A549 (cell line): ENCODE measurements around the gene TMEFF2. TPM values are rescaled to one million over a fixed set of nuclear protein-coding genes. Genes with fewer than 3 reads are reported as not detected.
"Not testable (repeated sequence)": the region's sequence is repeated elsewhere in the genome, so short reads cannot be mapped to it uniquely, and the experiment has no call there.

Experiments used
- ATAC-seq, 2 experiments: fragments of 200-7000 bp in 1 of 2; fragments of >200 bp in 1 of 2; cut with Nextera tagmentation in 1 of 2; cut with Tn5 transposase in 1 of 2; 3 replicates each; pipeline versions ENCODE4 v1.8.0 to v1.9.1; 2018 to 2020; ENCODE audit warnings: mild to moderate bottlenecking in 1 of 2, moderate library complexity in 1 of 2
- CTCF ChIA-PET: fragments of 300-600 bp; sonication (Branson Sonifier 250); formaldehyde crosslinking; extraction: SDS; loops from one replicate; lab custom pipeline; 2021; ENCODE audit warnings: antibody characterized with exemption, inconsistent platforms; lab: Yijun Ruan, JAX
- POLR2A ChIA-PET: fragments of 350-600 bp; formaldehyde crosslinking; extraction: SDS; loops from one replicate; lab custom pipeline; 2021; ENCODE audit warnings: antibody characterized with exemption, inconsistent platforms; lab: Yijun Ruan, JAX
- DNase-seq, 2 experiments: peaks; one replicate each; pipeline versions ENCODE4 v3.0.0 to v3.0.0-alpha.2; 2011 to 2016; ENCODE audit warnings: low read depth in 1 of 2, low spot score in 1 of 2
- FAIRE-seq: peaks from 2 replicates; lab custom pipeline; 2011; peaks lifted over from hg19 to GRCh38; lab: Jason Lieb, UNC
- H3K27ac ChIP-seq, 2 experiments: fragments of >200 bp; sonication (Bioruptor Twin); formaldehyde crosslinking; 3 replicates each; pipeline ENCODE4 v1.5.1; 2016 to 2017
- H3K4me1 ChIP-seq: fragments of >200 bp; sonication (Bioruptor Twin); formaldehyde crosslinking; 3 replicates; pipeline ENCODE4 v1.6.1; 2016
- H3K4me2 ChIP-seq: fragments of >200 bp; sonication (Bioruptor Twin); formaldehyde crosslinking; 3 replicates; pipeline ENCODE4 v1.6.1; 2016
- H3K4me3 ChIP-seq: fragments of >200 bp; sonication (Bioruptor Twin); formaldehyde crosslinking; 3 replicates; pipeline ENCODE4 v1.5.1; 2016
- H3K9me3 ChIP-seq: fragments of >200 bp; sonication (Bioruptor Twin); formaldehyde crosslinking; 3 replicates; pipeline ENCODE4 v1.6.1; 2016
- ATOH8 ChIP-seq: fragments of 250-450 bp; sonication (Bioruptor Pico); IDR thresholded peaks from 2 replicates; pipeline ENCODE4 v1.5.0; 2020; ENCODE audit warnings: low read depth, mild to moderate bottlenecking, moderate library complexity
- ELK1 ChIP-seq: fragments of 150-350 bp; IDR thresholded peaks from 2 replicates; pipeline ENCODE4 v1.6.1; 2014; ENCODE audit warnings: low read depth, mild to moderate bottlenecking, low read length
- FOSL2 ChIP-seq, 2 experiments: fragments of 450-650 bp in 1 of 2; fragments of >200 bp in 1 of 2; sonication (Bioruptor Twin) in 1 of 2; formaldehyde crosslinking; IDR thresholded peaks; 2 replicates each; pipeline versions ENCODE4 v1.5.0 to v1.6.1; 2016 to 2020; ENCODE audit warnings: mild to moderate bottlenecking in 1 of 2, moderate library complexity in 1 of 2
- GATA3 ChIP-seq: IDR thresholded peaks from 2 replicates; pipeline ENCODE4 v1.6.1; 2012; ENCODE audit warnings: borderline replicate concordance
- HEYL ChIP-seq: fragments of 250-450 bp; sonication (Bioruptor Pico); IDR thresholded peaks from 2 replicates; pipeline ENCODE4 v1.8.0; 2021; ENCODE audit warnings: mild to moderate bottlenecking, moderate library complexity
- HOXB5 ChIP-seq: fragments of 250-450 bp; sonication (Bioruptor Pico); IDR thresholded peaks from 2 replicates; pipeline ENCODE4 v1.5.0; 2020; ENCODE audit warnings: mild to moderate bottlenecking, moderate library complexity
- KDM1A ChIP-seq: fragments of 200-600 bp; sonication (generic); IDR thresholded peaks from 2 replicates; pipeline ENCODE4 v1.6.1; 2016; ENCODE audit warnings: low read depth, mild to moderate bottlenecking
- MAX ChIP-seq: IDR thresholded peaks from 2 replicates; pipeline ENCODE4 v1.6.1; 2012
- MYC ChIP-seq: IDR thresholded peaks from 2 replicates; pipeline ENCODE4 v1.6.1; 2012; ENCODE audit warnings: mild to moderate bottlenecking, inconsistent platforms, low read length, improper control_type of control experiment, borderline replicate concordance
- NFE2L2 ChIP-seq: fragments of 150-350 bp; conservative IDR thresholded peaks from 2 replicates; pipeline ENCODE4 v1.6.1; 2014; ENCODE audit warnings: low read length
- POLR2A ChIP-seq: IDR thresholded peaks from 2 replicates; pipeline ENCODE4 v1.6.1; 2012; ENCODE audit warnings: mild to moderate bottlenecking, low read length
- RARB ChIP-seq: fragments of 250-450 bp; sonication (Bioruptor Pico); IDR thresholded peaks from 2 replicates; pipeline ENCODE4 v1.8.0; 2021; ENCODE audit warnings: mild to moderate bottlenecking, moderate library complexity
- REST ChIP-seq: fragments of 200-600 bp; sonication (generic); IDR thresholded peaks from 2 replicates; pipeline ENCODE4 v1.6.1; 2016; ENCODE audit warnings: antibody characterized with exemption, mild to moderate bottlenecking, moderate library complexity
- RFX5 ChIP-seq: fragments of 450-650 bp; IDR thresholded peaks from 2 replicates; pipeline ENCODE4 v1.7.1; 2014; ENCODE audit warnings: antibody characterized with exemption, mild to moderate bottlenecking, moderate library complexity
- RNF2 ChIP-seq: fragments of 200-600 bp; sonication (generic); IDR thresholded peaks from 2 replicates; pipeline ENCODE4 v1.6.1; 2016; ENCODE audit warnings: low read depth, mild to moderate bottlenecking, antibody characterized with exemption, moderate library complexity, borderline replicate concordance
- SREBF2 ChIP-seq: fragments of 450-650 bp; IDR thresholded peaks from 2 replicates; pipeline ENCODE4 v1.6.1; 2014; ENCODE audit warnings: mild to moderate bottlenecking, moderate library complexity
- ZC3H11A ChIP-seq: fragments of 450-650 bp; IDR thresholded peaks from 2 replicates; pipeline ENCODE4 v1.6.1; 2014; ENCODE audit warnings: antibody characterized with exemption, mild to moderate bottlenecking
- WGBS: methylation state at CpG from one replicate; pipeline ENCODE4 v1.1.6; 2017; ENCODE audit errors: missing lambda C conversion rate; 5-methylcytosine and 5-hydroxymethylcytosine counted together
- polyA plus RNA-seq, 4 experiments: library from polyadenylated mRNA; depleted of rRNA in 3 of 4; stranded (reverse); fragments of >200 nt; fragmentation: RNase III in 1 of 4; extraction: RNeasy Plus Mini Kit Qiagen cat#74134 plus additional on column Dnase treatment in 1 of 4; gene quantifications; 2 replicates in 3 of 4; 3 replicates in 1 of 4; pipeline ENCODE4 v1.2.3, GENCODE V29; 2011 to 2017

The TMEFF2 gene
- polyA plus RNA-seq, 2 of the 4 experiments (the other 2 are of a cell fraction), result 0.30 to 0.46 TPM

DNA sequence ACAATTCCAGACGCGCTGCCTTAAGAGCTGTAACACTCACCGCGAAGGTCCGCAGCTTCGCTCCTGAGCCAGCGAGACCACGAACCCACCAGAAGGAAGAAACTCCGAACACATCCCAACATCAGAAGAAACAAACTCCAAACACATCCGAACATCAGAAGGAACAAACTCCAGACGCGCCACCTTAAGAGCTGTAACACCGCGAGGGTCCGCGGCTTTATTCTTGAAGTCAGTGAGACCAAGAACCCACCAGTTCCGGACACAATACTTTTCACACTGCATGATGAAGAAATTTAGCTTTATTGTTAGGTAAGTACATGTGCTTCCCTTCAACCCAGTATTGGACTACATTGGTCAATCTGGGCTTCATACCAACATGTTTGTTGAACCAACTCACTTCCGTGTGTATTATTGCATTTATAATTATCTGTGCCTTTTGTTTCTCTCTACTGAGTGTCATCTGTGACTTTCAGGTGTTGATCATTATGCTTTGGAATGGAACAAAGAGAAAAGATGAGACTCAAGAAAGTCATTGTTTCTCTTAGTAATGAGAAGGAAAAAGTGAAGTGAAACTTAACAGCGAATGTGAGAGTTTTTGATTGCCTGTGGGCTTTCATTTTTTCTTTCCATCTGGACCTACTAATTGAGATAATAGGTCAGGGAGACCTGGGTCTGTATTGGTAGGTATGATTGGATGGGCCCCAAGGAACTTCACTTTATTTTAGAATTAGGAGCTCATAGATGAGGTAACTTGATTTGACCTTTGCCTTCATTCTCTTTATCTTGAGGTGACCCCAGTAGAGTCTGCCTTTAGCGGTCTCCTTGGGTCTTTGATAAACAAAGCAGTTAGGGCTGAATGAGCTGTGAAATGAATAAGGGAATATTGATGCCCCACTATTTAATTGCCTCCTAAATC, 271.7 kb downstream of the TMEFF2 start:
- Histone ChIP-seq H3K4me1 (peaks cover 19% of the 10 kb centered on the region), H3K27ac (no peak overlapping the region), H3K9me3 (no peaks in the 10 kb centered on the region)
- ATAC-seq (no peak), FAIRE-seq (no peak)
- ChIA-PET CTCF (interaction anchor here (1.0 to 1.4 kb wide), 3 partner anchors 10 to 239 kb away, joined by 3 read pairs; no protein-coding TSS in a partner anchor), POLR2A (no interaction called here)
- WGBS, result 96% methylated on average over 20 of the region's 20 CpGs
- TF ChIP-seq ZC3H11A (no peak), RARB (CRISPR knock-in tag) (no peak), ELK1 (no peak), KDM1A (no peak), SREBF2 (no peak), RFX5 (no peak), MAX (no peak), POLR2A (no peak), FOSL2 (IDR thresholded peaks at IDR 0.05) (no peak), FOSL2 (CRISPR knock-in tag; IDR thresholded peaks at IDR 0.05) (no peak), HEYL (CRISPR knock-in tag) (no peak), HOXB5 (CRISPR knock-in tag) (no peak), MYC (no peak), REST (no peak), RNF2 (no peak), GATA3 (no peak), ATOH8 (no peak), NFE2L2 (no peak)
- TF ChIP-seq, all 56 proteins: peak for 0
- H3K4me2 ChIP-seq, result no peak overlapping the region
- H3K4me3 ChIP-seq, result no peak overlapping the region
- no peak for DNase-seq

DNA sequence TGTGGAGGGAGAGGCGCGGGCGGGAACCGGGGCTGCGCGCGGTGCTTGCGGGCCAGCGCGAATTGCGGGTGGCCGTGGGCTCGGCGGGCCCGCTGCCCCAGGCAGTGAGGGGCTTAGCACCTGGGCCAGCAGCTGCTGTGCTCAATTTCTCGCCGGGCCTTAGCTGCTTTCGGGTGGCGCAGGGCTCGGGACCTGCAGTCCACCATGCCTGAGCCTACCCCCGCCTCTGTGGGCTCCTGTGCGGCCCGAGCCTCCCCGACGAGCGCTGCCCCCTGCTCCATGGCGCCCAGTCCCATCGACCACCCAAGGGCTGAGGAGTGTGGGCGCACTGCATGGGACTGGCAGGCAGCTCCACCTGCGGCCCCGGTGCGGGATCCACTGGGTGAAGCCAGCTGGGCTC, 273.1 kb downstream of the TMEFF2 start:
- over 99% methylated on average over 15 of the region's 32 CpGs for WGBS
- CTCF ChIA-PET, result interaction anchor here (0.9 to 1.4 kb wide), 3 partner anchors 10 to 110 kb away, joined by 3 read pairs; no protein-coding TSS in a partner anchor
- ATAC-seq, H3K4me2 ChIP-seq, H3K4me3 ChIP-seq, POLR2A ChIA-PET, H3K4me1 ChIP-seq, DNase-seq, FAIRE-seq, H3K9me3 ChIP-seq, H3K27ac ChIP-seq: not testable (repeated sequence)
